Left lung (tissue), 10 donors: ENCODE data around the gene COX18. TPM values are rescaled to one million over a fixed set of nuclear protein-coding genes. Genes with fewer than 3 reads are reported as not detected.
A peak's percentile ranks its signal among the peaks of the same experiment; 100 is the strongest.

Experiments used
- ATAC-seq: fragments of 200-7000 bp; cut with Tn5 transposase; one replicate; pipeline ENCODE4 v1.9.1; 2020; ENCODE audit warnings: moderate library complexity
- DNase-seq, 4 donors: peaks; one replicate each; pipeline ENCODE4 v3.0.0-alpha.2; 2013 to 2020
- H3K27ac ChIP-seq, 2 donors: fragments of 200-600 bp; sonication (generic) in 1 of 2; one replicate each; pipeline versions ENCODE4 v1.5.0 to v1.8.0; 2020 to 2021
- H3K27me3 ChIP-seq, 2 donors: fragments of 200-600 bp; sonication (generic) in 1 of 2; one replicate each; pipeline versions ENCODE4 v1.5.0 to v1.8.0; 2020 to 2021
- H3K36me3 ChIP-seq, 2 donors: fragments of 200-600 bp; sonication (generic) in 1 of 2; one replicate each; pipeline versions ENCODE4 v1.5.0 to v1.8.0; 2020 to 2021
- H3K4me1 ChIP-seq, 2 donors: fragments of 200-600 bp; one replicate each; pipeline ENCODE4 v1.8.0; 2021
- H3K4me3 ChIP-seq, 2 donors: fragments of 200-600 bp; sonication (generic) in 1 of 2; one replicate each; pipeline versions ENCODE4 v1.5.0 to v1.8.0; 2020 to 2021; ENCODE audit warnings: mild to moderate bottlenecking in 1 of 2
- H3K9me3 ChIP-seq, 2 donors: fragments of 200-600 bp; sonication (generic) in 1 of 2; one replicate each; pipeline versions ENCODE4 v1.5.0 to v1.8.0; 2020 to 2021
- CTCF ChIP-seq, 2 donors: fragments of 200-600 bp; sonication (generic) in 1 of 2; IDR thresholded peaks; one replicate each; pipeline versions ENCODE4 v1.5.0 to v1.8.0; 2021; ENCODE audit warnings: antibody characterized with exemption in 2 of 2
- intact Hi-C, 2 donors: fragments of 100-400 bp; cut with DNase I; formaldehyde crosslinking; loops; one replicate each; pipeline versions ENCODE4 v1.11.2 to v1.14.2; 2022
- polyA plus RNA-seq, 6 donors: library from polyadenylated mRNA; unstranded; fragments of 120-200 nt; gene quantifications; one replicate each; pipeline ENCODE4 v1.2.1, GENCODE V29; 2013; ENCODE audit not compliant: insufficient read length in 6 of 6
- total RNA-seq, 2 donors: library from RNA; stranded (reverse); fragmentation: NEBNext Ultra II Directional; extraction: Animal tissue kit (Norgen Biotek cat#: 25700); gene quantifications; one replicate each; pipeline ENCODE4 v1.2.1, GENCODE V29; 2021
- donor health status: DM: no; HTN: yes; CAD: no.
- donor health status: DM: no; HTN: no; CAD: no.

COX18 gene
- total and polyA plus RNA-seq, 8 donors, result 14.6 to 19.7 (median 17.4) TPM

GRCh38 chr4:73068491-73069337 is 802 bp downstream of the COX18 start:
- no peak for TF ChIP-seq CTCF (IDR thresholded peaks at IDR 0.05)
- peak; percentile 35 for ATAC-seq
- Histone ChIP-seq H3K9me3 (no peaks in the 10 kb centered on the region), H3K4me3 (peak overlapping the region; percentile 74 to 76), H3K4me1 (peaks cover 0 to 24% of the 10 kb centered on the region in 2 donors), H3K27me3 (no peaks in the 10 kb centered on the region), H3K27ac (peak overlapping the region; percentile 95 to 98), H3K36me3 (peaks cover 0 to 11% of the 10 kb centered on the region in 2 donors)
- peak in 2 of 4 donors; percentile 35 to 45 for DNase-seq
- intact Hi-C loops, result loop anchor here in 1 of 2 donors (5.0 kb wide), 1 partner anchor 189 kb away; the partner anchor contains the start of gene ANKRD17

DNA sequence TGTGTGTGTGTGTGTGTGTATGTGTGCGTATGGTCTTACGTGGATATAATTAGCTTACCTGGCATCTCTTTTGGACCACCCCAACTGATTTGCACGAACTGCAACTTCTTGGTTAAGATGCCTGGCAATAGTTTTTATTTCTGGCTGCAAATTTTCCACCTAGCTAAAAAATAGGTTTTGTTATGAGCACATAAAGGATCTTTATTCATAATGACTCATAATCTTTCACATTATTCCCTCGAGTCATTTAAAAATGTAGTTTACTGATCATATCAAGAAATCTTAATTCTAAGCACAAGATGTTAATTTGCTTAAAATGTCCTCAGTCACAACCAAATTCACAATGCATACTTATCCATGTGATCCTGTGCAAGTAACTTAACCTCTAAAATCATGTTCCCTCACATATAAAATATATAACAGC is 1.5 kb downstream of the COX18 start:
- intact Hi-C loops, result loop anchor here in 1 of 2 donors (5.0 kb wide), 1 partner anchor 189 kb away; the partner anchor contains the start of gene ANKRD17
- H3K27me3 ChIP-seq, result no peaks in the 10 kb centered on the region
- H3K4me3 ChIP-seq, result peak overlapping the region; percentile 74 to 76
- no peak for TF ChIP-seq CTCF (IDR thresholded peaks at IDR 0.05)
- H3K4me1 ChIP-seq, result peaks cover 0 to 24% of the 10 kb centered on the region in 2 donors
- H3K9me3 ChIP-seq, result no peaks in the 10 kb centered on the region
- no peak for ATAC-seq
- peak in 1 of 4 donors; percentile 9 for DNase-seq
- peaks cover 0 to 16% of the 10 kb centered on the region in 2 donors for H3K36me3 ChIP-seq
- H3K27ac ChIP-seq, result peak overlapping the region; percentile 95 to 98

DNA sequence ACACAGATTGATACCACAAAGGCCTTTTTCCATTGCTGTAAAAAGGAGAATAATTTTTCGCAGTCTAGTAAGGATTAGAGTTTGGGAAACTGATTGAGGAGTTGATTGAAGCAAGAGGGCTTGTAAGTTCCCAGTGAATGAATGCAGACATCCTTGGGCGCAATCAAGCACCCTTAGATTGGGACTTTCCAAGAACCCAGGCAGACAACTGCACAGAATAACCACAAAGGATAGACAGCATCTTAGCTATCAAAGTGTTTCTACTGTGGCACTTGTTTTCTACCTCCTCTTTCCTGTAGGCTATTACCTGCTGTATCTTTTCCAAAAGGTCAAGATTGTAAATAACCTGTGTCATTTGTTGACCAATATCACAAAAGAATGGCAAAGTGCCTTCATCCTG is 2.6 kb downstream of the COX18 start:
- DNase-seq, result no peak
- Histone ChIP-seq H3K27me3 (no peaks in the 10 kb centered on the region), H3K9me3 (no peaks in the 10 kb centered on the region), H3K4me3 (no peak overlapping the region), H3K27ac (no peak overlapping the region), H3K4me1 (peaks cover 0 to 24% of the 10 kb centered on the region in 2 donors), H3K36me3 (peaks cover 0 to 27% of the 10 kb centered on the region in 2 donors)
- ATAC-seq, result no peak
- intact Hi-C loops, result loop anchor here in 1 of 2 donors (5.0 kb wide), 1 partner anchor 190 kb away; the partner anchor contains the start of gene ANKRD17
- no peak for TF ChIP-seq CTCF (IDR thresholded peaks at IDR 0.05)

DNA sequence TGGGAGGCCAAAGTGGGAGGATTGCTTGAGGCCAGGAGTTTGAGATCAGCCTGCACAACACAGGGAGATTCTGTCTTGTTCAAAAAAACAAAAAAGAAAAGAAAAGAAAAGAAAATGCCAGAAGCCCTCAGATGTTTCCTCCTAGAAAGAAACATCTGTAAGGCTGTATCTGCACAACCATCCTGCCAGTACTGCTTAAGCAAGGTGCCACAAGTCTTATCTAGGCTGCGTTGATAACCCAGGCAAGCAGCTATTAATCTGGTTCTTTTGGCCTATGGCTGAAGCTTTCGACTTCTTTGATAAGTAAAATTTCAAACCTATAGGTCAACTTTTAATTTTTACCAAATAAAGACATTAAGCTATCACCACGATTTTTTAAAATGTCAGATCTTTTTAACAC is 3.1 kb downstream of the COX18 start:
- Histone ChIP-seq H3K9me3 (no peaks in the 10 kb centered on the region), H3K27ac (no peak overlapping the region), H3K4me1 (peaks cover 0 to 24% of the 10 kb centered on the region in 2 donors), H3K36me3 (peaks cover 0 to 32% of the 10 kb centered on the region in 2 donors), H3K4me3 (no peak overlapping the region), H3K27me3 (no peaks in the 10 kb centered on the region)
- DNase-seq (no peak), ATAC-seq (no peak)
- no peak for TF ChIP-seq CTCF (IDR thresholded peaks at IDR 0.05)
- intact Hi-C loops, result loop anchor here in 1 of 2 donors (5.0 kb wide), 1 partner anchor 191 kb away; the partner anchor contains the start of gene ANKRD17

DNA sequence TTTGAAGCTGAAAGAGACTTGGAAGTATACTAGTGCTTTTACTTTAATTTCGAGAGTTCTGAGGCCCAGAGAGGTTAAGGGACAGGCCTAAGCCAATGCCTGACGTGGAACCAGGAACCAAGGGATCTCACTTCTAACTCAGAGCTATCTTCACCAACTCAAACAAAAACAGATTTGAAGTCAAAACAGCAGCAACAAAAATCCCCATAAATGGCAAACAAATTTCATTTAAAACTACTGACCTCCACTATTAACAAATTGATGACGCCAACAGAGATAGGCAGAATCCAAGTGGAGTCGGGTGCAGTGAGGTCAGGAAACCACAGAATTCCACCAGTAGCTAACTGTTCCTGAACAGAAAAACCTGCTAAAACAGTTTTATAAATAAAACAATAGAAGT is 5.0 kb downstream of the COX18 start:
- no peak for ATAC-seq
- no peaks in the 10 kb centered on the region for H3K9me3 ChIP-seq
- no peak for TF ChIP-seq CTCF (IDR thresholded peaks at IDR 0.05)
- peaks cover 3 to 51% of the 10 kb centered on the region in 2 donors for H3K36me3 ChIP-seq
- no peak overlapping the region for H3K27ac ChIP-seq
- no peaks in the 10 kb centered on the region for H3K27me3 ChIP-seq
- no peak for DNase-seq
- intact Hi-C loops, result no loop called here
- H3K4me1 ChIP-seq, result peaks cover 0 to 18% of the 10 kb centered on the region in 2 donors
- no peak overlapping the region for H3K4me3 ChIP-seq
